NCI-H82 (cell line): ENCODE data around the gene TSPOAP1.

Source experiments
- DNase-seq: peaks from one replicate; lab custom pipeline; 2025; lab: John Stamatoyannopoulos, UW

The TSPOAP1 gene

DNA sequence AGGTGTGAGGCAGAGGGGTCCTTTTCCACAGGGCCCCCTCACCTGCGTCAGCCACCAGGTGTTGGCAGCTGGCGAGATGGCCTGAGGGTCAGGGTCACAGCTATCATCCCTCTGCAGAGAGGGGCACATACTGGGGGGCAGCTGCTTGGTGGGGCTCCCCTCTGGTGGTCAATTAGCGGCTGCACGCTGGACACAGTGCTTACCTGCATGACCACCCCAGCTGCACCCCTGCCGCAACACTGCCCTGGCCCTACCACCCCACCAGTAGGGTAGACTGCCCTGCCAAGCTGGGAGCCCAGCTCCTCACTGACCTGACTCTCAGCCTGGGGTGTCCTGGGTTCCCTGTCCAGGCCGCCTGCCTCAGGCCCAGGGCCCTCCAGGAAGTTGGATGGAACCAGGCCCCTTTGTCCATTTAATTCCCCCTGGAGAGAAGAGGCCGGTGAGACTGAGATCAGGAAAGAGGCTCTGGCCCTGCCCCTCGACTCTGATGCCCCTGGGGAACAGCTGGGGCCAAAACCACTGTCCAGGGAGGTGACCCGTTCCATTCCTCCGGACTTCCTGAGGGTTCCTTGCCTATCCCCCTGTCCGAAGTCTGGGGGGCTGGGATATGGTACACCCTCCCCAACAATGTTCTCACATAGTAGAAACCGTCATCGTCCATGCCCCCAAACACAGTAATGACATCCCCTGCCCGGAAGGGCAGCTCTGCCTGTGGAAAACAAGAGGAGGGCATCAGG, 23.7 kb downstream of the TSPOAP1 start:
- DNase-seq, result no peak

DNA sequence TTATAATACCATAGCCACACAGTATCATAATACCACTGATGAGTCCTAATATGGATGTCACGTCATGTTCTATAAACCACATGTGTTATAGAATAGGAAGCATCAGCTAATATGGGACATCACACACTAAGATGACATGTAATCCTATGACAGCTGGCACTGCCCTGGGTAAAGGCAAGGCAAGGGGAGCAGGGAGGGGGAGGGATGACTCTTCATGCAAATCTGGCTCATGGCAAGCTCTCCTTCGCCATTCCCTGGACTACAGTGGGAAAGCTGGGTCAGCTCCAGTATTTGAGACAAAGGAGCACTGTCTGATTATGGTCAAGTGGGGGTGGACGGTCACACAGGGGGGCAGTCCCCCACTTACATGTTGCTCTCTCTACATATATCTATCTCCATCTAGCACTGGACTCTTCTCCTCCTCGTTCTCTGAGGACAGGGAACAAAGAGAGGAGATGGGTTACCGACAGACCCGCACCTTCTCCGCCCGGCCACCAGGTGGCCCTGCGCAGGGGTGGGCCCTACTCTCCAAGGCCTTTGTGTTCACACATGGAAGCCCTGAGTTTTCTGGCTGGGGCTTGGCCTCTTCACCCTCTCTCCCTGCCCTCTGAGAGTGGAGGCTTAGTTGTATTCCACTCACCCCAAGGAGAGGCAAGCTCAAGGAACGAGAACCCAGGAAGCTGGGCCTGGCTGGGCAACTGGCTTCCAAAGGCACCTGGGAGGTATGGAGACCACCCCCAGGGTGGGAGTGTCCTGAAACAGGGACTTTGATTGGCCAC, 24.4 kb downstream of the TSPOAP1 start:
- peak; percentile 89 for DNase-seq

GRCh38 chr17:58302919-58303585, 25.5 kb downstream of the TSPOAP1 start:
- DNase-seq, result no peak

GRCh38 chr17:58302171-58302918, 26.2 kb downstream of the TSPOAP1 start:
- DNase-seq, result no peak

- no peak for DNase-seq
Measured at GRCh38 chr17:58301504-58302150, 27.0 kb downstream of the TSPOAP1 start.

- DNase-seq, result no peak
Measured at GRCh38 chr17:58300336-58300735, 28.3 kb downstream of the TSPOAP1 start.

DNA sequence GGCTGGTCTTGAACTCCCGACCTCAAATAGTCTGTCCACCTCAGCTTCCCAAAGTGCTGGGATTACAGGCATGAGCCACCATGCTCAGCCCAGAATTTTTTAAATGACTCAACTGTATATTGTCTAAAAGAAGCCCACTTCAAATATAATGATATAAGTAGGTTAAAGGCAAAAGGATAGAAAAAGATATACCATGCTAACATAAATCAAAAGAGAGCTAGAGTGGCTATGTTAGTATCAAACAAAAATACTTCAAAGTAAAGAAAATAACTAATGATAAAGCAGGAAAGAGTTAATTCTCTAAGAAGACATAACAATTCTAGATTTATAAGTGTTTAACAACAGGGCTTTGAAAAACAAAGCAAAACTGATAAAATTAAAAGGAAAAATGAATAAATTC, 34.6 kb downstream of the TSPOAP1 start:
- no peak for DNase-seq

GRCh38 chr17:58291246-58291645, 37.3 kb downstream of the TSPOAP1 start:
- no peak for DNase-seq

- DNase-seq, result no peak
Measured at GRCh38 chr17:58289869-58290268, 38.7 kb downstream of the TSPOAP1 start.

DNA sequence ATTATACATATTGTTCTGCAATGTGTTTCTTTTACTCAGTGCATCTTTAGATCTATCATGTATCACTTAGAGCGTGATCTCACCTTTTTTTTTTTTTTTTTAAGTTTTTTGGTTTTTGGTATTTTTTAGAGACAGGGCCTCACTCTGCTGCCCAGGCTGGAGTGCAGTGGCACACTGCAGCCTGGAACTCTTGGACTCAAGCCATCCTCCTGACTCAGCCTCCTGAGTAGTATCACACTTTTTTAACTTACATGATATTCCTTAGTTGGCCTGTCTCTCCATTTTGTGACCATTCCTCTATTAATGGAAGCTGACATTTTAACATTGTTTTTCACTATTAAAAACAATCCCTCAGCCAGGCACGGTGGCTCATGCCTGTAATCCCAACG, 43.2 kb downstream of the TSPOAP1 start:
- no peak for DNase-seq

DNA sequence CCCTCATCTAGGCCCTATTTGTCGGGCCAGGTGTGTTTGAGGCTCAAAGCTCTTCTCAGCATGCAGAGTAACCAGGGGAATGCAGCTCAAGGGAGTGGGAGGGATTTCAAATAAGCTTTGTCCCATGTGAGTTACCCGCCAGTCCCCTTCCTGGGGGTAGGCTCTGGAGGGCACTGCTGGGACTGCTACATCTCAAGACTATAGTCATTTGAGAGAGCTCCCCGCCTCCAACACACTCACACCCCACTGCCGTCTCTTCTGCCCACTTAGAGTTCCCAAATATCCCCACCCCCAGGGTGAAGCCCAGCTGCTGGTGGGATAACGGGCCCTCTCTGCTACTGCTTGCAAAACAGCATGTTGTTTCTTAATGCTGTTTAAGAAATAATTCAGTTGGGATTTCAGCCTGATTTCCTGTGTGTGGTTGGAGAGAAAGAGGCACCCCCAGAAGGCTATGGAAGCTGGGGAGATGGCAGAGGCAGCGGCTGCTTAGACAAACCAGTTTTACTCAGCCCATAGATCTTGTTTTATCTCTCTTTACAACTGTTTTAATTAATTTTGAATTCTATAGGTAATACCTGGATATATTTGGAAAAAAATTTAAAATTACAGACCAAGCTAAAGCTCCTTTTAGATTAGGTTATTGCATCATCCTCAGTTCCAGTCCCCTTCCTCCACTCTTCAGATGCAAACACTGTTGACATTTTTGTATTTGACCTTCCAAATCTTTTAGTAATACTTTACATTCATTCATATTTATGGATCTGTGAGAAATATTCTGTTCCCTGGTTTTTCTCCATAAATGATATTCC, 43.8 kb downstream of the TSPOAP1 start:
- peak; percentile 36 for DNase-seq

DNA sequence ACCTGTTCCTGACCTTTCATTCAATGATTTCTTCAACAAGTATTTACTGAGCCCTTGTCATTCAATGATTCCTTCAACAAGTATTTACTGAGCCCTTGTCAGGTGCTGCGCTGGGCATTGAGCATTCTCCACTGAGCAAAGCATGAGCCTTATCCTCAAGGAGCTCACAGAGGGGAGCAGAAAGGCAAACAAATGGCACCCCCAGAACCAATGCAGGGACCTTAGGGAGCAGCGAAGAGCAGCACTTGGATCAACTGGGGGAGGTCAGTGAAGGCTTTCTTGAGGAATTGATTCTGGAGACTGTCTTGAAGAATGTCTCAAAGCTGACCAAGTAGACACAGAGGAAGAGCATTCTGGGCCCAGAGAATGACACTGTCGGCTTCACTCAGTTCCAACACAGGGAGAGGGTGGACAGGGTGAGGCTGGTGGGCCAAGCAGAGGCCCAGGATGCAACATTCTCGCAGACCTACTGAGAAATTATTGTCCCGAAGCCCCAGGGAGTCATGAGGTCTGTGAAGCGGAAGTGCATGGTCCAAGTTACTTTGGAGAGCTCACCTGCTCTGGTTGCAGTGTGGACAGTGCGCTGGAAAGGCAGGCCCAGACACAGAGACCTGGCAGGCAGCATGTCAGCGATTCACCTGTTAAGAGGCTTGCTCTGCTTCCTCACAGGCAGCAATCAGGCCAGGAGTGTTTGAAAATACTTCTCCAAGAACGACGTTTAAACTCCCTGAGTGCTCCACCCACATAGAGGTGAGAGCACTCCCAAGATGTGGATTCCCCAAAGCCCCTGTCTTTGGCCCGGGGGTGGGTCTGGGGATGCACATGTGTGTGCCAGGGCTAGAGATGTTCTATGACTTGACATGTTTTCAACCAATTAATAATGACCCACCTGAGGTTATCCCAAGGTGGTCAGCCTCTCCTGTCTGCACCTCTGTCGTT, 44.7 kb downstream of the TSPOAP1 start:
- no peak for DNase-seq

DNA sequence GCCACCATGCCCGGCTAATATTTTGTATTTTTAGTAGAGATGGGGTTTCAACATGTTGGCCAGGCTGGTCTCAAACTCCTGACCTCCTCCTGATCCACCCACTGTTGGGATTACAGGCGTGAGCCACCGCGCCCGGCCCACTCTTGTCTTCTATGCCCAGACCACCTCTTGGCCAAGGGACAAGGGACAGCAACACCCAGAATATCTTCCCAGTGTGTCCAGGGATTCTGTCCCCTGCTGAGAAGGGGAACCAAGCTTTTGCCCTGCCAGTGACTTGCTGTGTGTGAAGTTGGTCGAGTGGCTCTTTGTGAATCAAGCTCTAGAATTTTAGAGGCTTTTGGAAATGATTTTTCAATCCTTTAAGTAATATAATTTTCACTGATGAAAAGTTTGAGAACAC, 46.2 kb downstream of the TSPOAP1 start:
- no peak for DNase-seq

GRCh38 chr17:58281511-58282011, 47.0 kb downstream of the TSPOAP1 start:
- peak; percentile 70 for DNase-seq

DNA sequence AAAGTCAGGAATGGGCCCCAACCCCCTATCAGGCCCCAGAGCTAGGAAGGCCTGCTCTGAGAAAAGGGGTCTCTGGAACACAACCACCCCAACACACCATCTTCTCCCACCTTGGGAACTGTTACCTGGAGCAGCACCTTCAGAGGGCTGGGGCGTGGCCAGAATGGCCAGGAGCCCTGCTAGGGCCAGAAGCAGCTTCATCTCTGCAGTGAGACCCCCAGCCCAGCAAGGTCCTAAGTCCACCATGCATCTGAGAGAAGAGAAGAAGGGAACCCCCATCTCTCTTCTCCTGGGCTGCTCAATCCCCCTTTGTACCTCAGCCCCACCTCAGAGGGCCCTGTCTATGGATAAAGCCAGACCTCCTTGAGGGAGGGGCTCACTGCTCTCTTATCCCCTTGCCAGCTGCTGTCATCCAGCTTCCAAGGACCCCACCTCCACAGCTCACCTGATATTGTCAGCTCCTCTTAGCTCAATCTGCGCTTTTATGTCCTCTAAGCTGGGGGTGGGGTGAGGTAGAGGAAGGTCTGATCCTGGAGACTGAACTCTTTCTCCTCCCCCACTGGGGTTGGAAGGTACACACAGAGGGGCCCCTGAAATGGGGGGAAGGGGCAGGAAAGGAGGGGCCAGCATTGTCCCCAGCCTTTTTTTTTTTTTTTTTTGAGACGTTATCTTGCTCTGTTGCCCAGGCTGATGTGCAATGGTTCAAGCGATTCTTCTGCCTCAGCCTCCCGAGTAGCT, 47.9 kb downstream of the TSPOAP1 start, which contains the start of gene MPO:
Gene MPO, minus strand, starts transcription at position 456 of the 738 bp plus-strand sequence. Its CDS starts 177 bp downstream, at position 279.
- DNase-seq, result peak; percentile 70

GRCh38 chr17:58279736-58280479, 48.7 kb downstream of the TSPOAP1 start:
- DNase-seq, result no peak

GRCh38 chr17:58279016-58279711, 49.4 kb downstream of the TSPOAP1 start:
- DNase-seq, result no peak
